ENCODE measurements around the gene KANK3. TPM values are rescaled to one million over a fixed set of nuclear protein-coding genes. Genes with fewer than 3 reads are reported as not detected.

The KANK3 gene
- total and polyA plus RNA-seq, 2 of the 8 experiments (the other 6 are each of a cell fraction or from before 2014, with no cell fraction given), result 2.5 to 4.2 TPM

DNA sequence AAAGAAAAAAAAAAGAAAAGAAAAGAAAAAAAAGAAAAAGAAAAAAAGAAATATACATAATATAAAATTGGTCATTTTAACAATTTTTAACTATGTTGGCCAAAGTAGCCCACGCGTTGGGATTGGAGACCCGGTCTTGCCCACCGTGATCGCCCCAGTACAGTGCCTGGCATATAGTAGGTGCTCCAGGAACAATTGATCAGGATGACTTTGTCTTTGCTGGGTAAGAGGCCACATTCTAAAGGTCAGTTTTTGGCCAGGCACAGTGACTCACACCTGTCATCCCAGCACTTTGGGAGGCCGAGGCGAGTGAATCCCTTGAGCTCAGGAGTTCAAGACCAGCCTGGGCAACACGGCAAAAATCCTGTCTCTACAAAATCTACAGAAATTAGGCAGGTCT lies 17.1 kb upstream of the KANK3 start:
- H3K9me3 ChIP-seq (ENCODE audit: insufficient read depth in 2 of 2, low read depth in 1 of 2, low read length in 1 of 2), result no peaks in the 10 kb centered on the region
- H3K4ac ChIP-seq (replicated peaks; ENCODE audit: insufficient read length, low read depth, low read length), result no peak overlapping the region
- no peak overlapping the region for H2BK20ac ChIP-seq (ENCODE audit: low read length)
- 88% methylated on average over 8 of the region's 8 CpGs; no CpG with 5 or more reads in 1 of the 2 experiments for WGBS, 2 experiments (ENCODE audit: extremely low coverage in 1 of 2, insufficient coverage in 1 of 2, insufficient read length in 1 of 2, insufficient replicate concordance in 2 of 2, low coverage in 1 of 2, low lambda C conversion rate in 2 of 2, missing lambda C conversion rate in 1 of 2)
- no peak overlapping the region for H4K5ac ChIP-seq (ENCODE audit: insufficient read length, low read depth, low read length)
- H3K27me3 ChIP-seq (replicated peaks in 1 of 4; ENCODE audit: control insufficient read depth in 3 of 4, extremely low read depth in 1 of 4, insufficient read depth in 3 of 4, low read length in 3 of 4), result peaks cover 0 to 15% (median 9%) of the 10 kb centered on the region in 4 experiments; a peak in 5 of 7 replicates
- no peak overlapping the region for H3K14ac ChIP-seq (ENCODE audit: insufficient read length)
- H3K56ac ChIP-seq (replicated peaks; ENCODE audit: insufficient read length, low read depth, low read length), result no peak overlapping the region
- H3K18ac ChIP-seq (ENCODE audit: extremely low read depth, low read length), result no peak overlapping the region
- H4K20me1 ChIP-seq (replicated peaks in 1 of 2; ENCODE audit: control insufficient read depth in 1 of 2, insufficient read depth in 2 of 2, low read length in 2 of 2), result no peaks in the 10 kb centered on the region
- no peak overlapping the region for H2BK12ac ChIP-seq (ENCODE audit: low read depth, low read length)
- CTCF ChIA-PET (ENCODE audit: partially characterized antibody), result interaction anchor here (0.7 kb wide), 1 partner anchor 287 kb away, joined by 3 read pairs; no protein-coding TSS in a partner anchor
- no peak overlapping the region for H2BK120ac ChIP-seq (replicated peaks; ENCODE audit: low read depth, low read length)
- peaks cover 0 to 9% (median 2%) of the 10 kb centered on the region in 4 experiments; a peak in 3 of 7 replicates for H3K4me1 ChIP-seq (replicated peaks in 1 of 4; ENCODE audit: control insufficient read depth in 3 of 4, insufficient read depth in 4 of 4, low read length in 3 of 4)
- no peak overlapping the region for H3K23ac ChIP-seq (ENCODE audit: insufficient read length)
- POLR2A ChIA-PET (ENCODE audit: partially characterized antibody), result interaction anchor here (0.6 kb wide), 1 partner anchor 96 kb away, joined by 3 read pairs; no protein-coding TSS in a partner anchor
- no peaks in the 10 kb centered on the region for H3K79me1 ChIP-seq (ENCODE audit: low read depth, low read length)
- H2AFZ ChIP-seq (ENCODE audit: low read length), result no peak overlapping the region
- peaks cover 16% of the 10 kb centered on the region; the same call in 1 of the 2 replicates for H3K23me2 ChIP-seq (ENCODE audit: low read depth, low read length)
- H3K4me2 ChIP-seq (ENCODE audit: insufficient read depth in 1 of 2, low read depth in 2 of 2, low read length in 2 of 2), result no peak overlapping the region
- H3K4me3 ChIP-seq (ENCODE audit: extremely low read depth in 1 of 4, insufficient read depth in 2 of 4, low read depth in 3 of 4, low read length in 4 of 4), result no peak overlapping the region
- H4K8ac ChIP-seq (ENCODE audit: extremely low read depth, insufficient read depth, low read length), result no peak overlapping the region
- no peak overlapping the region for H4K91ac ChIP-seq (replicated peaks; ENCODE audit: insufficient read length, low read length)
- H3K36me3 ChIP-seq (ENCODE audit: control insufficient read depth in 2 of 4, insufficient read depth in 4 of 4, low read length in 3 of 4), result no peaks in the 10 kb centered on the region
- no peak for TF ChIP-seq GABPA (IDR thresholded peaks at IDR 0.05; ENCODE audit: borderline replicate concordance, insufficient read depth, low read length)
- no peak overlapping the region for H2AK5ac ChIP-seq (ENCODE audit: low read depth, low read length)
- no peak overlapping the region for H3K27ac ChIP-seq (ENCODE audit: low read depth, low read length)
- H2BK15ac ChIP-seq (ENCODE audit: low read length), result no peak overlapping the region
- H3K79me2 ChIP-seq (ENCODE audit: control insufficient read depth in 1 of 2, insufficient read depth in 2 of 2, low read length in 2 of 2), result no peaks in the 10 kb centered on the region
- DNase-seq (ENCODE audit: low read depth in 1 of 2, low spot score in 2 of 2) (no peak), FAIRE-seq (no peak)
- no peak overlapping the region for H3K9ac ChIP-seq (replicated peaks in 1 of 4; ENCODE audit: extremely low read depth in 1 of 4, low read depth in 3 of 4, low read length in 3 of 4)
- no peak overlapping the region for H2BK5ac ChIP-seq (ENCODE audit: low read depth, low read length)
